NCI-H1105 (cell line): ENCODE data around the gene TCF15.
"Not testable (repeated sequence)": the region's sequence is repeated elsewhere in the genome, so short reads cannot be mapped to it uniquely, and the experiment has no call there.

ENCODE experiments used
- DNase-seq: peaks from one replicate; lab custom pipeline; 2025; lab: John Stamatoyannopoulos, UW

TCF15 gene

DNA sequence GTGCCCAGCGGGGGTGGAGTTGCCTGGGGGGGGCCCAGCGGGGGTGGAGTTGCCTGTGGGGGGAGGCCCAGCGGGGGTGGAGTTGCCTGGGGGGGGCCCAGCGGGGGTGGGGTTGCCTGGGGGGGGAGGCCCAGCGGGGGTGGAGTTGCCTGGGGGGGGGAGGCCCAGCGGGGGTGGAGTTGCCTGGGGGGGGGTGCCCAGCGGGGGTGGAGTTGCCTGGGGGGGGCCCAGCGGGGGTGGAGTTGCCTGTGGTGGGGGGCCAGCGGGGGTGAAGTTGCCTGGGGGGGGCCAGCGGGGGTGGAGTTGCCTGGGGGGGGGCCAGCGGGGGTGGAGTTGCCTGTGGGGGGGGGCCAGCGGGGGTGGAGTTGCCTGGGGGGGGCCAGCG is 31.9 kb upstream of the TCF15 start:
- DNase-seq: not testable (repeated sequence)

DNA sequence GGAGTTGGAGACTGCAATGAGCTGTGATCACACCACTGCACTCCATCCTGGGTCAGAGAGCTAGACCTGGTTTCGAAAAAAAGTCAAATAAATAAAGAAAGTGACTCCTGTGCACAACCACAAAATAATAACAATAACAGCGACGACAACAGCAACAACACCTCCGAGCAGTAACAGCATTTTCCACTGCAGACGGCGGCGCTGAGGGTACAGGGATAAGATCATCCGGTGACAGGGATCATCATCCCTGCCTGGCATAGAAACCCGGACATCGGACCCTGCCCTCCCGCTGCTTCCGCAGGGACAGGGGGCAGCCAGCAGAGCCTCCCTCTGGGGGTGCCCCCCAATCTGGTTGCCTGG is 31.4 kb upstream of the TCF15 start:
- no peak for DNase-seq

DNA sequence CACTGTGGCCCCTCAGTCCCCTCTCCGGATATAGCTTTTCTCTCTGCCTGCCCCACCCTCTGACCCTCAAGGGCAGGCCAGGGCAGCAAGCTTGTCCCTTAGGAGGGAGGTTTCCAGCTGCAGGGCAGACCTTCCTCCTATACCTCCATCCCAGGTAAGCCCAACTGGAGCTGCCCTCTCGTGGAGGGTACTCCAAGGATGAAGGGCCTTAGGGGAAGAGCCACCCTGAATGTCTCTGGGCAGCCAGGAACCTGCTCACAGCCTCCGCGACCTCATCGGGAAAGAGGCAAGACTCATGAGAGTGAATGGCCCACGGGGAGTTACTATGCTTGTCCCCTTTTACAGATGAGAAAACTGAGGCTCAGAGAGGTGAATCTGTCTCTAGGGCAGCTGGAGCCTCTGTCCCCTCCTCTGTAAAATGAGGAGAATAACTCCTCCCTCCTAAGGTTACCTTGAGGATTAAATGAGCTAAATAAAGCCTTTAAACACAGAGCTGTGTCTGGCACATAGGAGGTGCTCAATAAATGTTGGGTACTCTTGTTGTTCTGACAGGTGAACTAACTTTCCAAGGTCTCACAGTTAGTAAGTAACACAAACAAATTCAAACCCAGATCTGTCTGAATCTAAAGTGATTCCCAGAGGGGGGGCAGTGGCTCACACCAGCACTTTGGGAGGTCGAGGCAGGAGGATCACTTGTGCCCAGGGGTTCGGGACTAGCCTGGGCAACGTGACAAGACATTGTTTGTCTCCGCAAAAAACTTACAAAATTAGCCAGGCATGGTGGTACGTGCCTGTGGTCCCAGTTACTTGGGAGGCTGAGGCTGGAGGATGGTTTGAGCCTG is 30.8 kb upstream of the TCF15 start:
- no peak for DNase-seq

DNA sequence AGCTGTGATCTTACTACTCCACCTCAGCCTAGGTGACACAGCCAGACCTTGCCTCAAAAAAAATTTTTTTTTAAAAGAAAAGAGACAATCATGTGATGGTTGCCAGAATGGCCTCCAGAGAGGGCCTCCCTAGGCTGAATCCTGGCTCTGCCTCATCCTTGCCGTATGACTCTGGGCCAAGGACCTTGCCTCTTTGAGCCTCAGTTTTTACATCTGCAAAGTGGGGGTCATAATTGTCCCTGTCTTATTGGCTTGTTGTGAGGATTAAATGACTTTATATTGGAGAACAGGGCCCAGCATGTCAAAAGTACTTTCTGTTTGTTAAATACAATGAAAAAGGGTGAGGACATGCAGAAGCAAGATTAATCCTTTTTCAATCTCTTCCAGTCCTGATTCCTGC is 28.5 kb upstream of the TCF15 start:
- no peak for DNase-seq

DNA sequence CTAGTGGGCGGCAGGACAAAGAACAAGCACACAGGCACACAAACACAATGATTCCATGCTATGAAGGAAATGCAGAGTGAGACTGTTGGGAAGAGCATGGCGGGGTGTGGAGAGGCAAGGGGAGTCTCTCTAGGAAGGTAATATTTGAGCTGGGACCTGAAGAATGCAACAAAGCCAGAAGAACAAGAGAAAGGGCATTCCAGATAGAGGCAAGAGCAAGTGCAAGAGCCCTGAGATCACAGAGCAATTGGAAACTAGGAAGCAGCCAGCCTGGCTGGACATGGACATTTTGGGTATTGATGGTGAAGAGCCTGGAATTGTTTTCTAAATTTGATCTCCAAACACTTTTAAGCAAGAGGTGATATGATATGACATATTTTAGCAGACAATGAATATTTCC is 27.4 kb upstream of the TCF15 start:
- DNase-seq: no peak

DNA sequence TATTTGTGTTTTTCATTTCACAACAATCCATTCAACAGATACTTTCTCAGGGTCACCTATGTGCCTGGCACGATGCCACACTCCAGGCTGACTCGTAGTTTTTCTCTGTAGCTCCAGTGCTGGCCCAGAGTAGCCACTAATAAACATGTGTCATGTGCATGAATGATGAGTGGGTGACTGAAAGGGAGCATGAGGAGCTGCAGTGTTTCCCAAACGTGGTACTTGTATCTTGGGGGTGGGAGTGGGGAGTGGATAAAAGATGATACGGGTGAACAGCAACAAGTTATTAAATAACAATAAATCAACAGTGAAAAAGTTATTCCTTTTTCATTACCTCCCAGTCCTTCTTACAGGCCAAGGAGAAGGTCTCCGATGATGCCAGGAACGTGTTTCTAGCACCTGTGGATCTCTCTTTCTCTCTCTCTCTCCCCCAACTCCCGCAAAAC is 25.8 kb upstream of the TCF15 start:
- no peak for DNase-seq

DNA sequence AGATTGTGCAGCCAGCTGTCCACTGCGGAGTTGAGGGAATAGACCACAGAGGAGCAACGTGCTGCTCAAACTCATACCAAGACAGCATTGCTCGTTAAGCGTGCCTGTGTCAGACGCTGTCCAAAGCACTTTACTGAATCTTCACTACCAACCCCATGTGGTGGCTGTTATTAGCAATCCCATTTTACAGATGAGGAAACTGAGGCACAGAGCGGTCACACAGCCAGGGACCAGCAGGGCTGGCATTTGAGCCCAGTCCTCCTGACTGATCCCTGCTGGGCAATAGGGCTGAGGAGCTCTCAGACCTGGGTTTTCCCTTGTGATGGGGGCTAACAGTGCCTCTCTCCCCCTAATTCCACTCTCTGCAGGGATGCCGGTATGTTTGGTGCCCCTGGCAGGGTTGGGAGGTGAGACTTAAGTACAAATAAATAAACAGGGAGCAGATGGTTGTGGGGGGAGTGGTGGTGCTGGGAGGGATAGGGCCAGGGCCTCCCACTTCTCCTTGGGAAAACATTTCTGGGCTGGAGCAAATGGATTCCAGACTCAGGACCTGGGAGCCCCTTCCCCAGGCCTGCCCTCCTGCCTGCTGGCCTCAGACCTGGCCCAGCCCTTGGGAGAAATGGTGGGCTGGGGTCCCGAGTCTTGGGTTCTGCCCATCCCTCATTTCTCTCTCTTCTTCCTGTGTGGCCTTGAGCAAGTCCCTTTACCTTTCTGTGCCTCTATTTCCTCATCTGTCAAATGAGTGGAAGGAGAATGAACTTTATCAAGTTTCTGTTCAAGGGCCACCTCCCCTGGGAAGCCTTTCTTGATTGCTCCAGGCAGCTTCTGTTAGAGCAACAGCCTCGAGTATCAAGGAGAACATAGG is 25.2 kb upstream of the TCF15 start:
- no peak for DNase-seq

DNA sequence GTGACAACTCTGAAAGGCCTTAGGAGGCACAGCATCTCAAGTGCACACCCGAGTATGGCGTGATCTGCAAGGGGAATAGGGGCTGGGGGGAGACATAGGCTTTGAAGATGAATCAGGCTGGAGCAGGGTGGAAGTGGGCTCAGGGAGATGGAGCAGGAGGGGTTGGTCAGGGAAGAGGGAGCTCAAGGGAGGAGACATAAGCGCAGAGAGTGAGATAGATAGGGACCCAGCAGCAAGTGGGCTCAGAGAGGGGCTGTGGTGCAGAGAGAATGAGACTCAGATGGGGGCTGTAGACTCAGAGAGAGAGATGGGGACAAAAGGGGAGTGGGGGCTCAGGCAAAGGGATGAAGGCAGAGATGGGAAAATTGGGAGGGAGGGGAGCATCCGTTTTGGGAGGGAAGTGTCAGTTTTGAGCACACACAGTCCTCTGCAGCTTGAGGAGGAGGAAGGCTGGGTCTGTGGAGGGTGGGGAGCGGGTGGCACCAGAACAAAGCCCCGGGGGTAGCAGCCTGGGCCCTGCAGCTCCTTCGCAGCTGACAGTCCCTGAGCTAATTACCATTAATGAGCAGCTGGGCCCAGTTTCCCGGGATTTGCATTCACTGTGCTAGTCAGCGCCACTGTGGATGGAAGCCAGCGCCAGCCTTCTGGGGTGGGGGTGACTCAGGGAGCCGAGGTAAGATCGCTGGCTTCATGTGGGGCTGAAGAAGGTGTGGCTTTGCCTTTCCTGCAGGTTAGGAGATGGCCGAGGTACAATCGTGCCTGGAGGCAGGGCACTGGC is 24.2 kb upstream of the TCF15 start:
- DNase-seq: peak; percentile 50

DNA sequence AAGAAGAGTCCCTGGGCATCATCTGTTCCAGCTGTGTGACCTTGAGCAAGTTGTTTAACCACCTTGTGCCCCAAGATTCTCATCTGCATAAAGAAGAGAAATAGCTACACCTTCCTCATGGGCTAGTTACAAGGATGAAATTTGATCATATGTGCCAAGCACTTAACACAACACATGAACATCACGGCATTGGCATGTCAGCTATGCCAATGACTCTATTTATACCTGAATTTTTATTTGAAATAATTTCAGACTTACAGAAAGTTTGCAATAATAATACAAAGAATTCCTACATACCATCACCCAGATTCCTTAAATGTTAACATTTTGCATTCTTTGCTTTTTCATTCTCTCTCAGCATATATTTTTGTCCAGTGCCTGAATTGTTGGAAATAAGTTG is 21.0 kb upstream of the TCF15 start:
- no peak for DNase-seq

DNA sequence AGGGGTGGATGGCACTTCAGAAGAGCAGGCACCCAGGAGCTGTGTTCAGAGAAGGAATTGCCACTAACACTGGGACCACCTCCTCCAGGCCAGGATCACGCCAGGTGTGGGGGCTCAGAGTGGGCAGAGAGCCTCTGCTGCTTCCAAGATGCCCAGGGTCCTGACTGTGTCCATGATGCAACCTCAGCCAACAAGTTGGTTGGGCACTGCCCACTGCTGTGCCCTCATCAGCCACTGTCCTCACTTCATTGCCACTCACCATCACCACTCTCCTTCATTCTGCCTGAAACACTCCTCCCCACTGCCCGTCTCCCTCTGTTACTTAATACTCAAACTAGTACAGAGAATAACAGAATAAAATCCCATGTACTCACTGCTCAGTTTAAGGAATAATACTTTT is 16.5 kb upstream of the TCF15 start:
- no peak for DNase-seq

DNA sequence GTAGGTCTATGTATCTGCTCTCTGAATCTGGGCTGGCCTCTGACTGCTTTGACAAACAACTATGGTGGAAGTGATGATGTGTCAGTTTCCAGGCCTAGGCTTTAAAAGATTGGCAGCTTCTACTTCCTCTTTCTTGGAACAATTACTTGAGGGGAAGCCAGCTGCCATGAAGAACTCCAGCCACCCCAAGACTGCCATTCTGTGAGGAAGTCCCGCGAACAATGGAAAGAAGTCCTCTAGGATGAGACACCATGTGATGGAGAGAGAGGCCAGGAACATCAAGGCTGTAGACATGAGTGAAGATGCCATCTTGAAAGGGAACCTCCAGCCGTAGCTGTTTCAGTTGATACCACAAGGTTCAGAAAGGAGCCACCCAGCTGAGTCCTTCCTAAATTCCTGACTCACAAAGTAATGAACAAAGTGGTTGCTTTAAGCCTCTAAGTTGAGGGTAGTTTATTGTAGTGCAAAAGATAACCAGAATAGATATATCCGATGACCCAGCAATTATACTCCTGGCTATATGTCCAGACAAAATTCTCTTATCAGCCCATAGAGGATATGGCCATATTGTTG is 15.3 kb upstream of the TCF15 start:
- no peak for DNase-seq

DNA sequence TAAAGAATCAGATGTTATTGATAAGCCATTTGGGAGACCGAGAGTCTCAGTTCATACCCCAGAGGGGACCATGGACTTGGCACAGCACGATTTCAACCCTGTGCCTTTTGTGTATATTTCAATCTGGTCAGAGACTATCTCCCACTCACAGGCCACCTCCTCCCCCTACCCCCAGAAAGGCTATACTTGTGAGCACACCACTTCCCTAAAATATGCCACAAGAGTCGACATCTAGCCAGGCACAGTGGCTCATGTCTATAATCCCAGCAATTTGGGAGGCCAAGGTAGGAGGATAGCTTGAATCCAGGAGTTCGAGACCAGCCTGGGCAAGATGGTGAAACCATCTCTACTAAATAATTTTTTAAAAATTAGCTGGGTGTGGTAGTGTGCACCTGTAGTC is 13.6 kb upstream of the TCF15 start:
- DNase-seq: no peak

DNA sequence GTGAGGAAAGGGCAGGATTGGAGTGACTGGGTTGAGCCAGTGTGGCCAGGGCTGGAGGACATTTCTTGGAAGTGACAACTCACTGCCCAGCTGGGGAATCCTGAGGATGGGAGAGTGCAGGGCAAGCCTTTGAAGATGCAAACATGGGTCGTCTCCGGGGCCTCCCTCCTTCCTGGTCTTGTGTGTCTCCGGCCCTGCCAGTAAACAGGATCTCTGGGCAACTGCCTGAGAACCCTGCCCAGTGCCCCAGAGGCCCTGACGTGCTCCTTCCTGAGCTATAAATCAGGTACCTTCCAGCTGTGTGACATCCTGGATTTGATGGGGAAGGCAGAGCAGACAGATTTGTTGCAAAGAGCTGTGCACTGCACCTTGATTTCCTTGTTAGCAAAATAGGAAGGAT is 12.9 kb upstream of the TCF15 start:
- no peak for DNase-seq

DNA sequence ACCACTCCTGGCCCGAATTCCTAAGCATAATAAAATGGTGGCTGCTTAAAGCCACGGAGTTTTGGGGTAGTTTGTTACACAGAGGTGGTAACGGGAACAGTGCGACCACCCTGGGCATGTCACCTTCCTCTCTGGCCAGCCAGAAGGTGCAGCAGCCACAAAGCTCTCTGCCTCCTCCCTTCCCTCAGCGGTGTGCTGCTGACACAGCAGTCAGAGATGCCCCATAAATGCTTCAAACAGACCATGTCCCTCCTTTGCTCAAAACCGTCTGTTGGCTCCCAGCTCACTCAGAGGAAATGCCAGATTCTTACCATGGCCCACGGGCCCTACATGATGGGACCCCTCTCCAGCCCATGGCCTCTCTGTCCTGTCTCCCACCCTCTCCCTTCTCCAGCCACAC is 12.1 kb upstream of the TCF15 start:
- DNase-seq: no peak

DNA sequence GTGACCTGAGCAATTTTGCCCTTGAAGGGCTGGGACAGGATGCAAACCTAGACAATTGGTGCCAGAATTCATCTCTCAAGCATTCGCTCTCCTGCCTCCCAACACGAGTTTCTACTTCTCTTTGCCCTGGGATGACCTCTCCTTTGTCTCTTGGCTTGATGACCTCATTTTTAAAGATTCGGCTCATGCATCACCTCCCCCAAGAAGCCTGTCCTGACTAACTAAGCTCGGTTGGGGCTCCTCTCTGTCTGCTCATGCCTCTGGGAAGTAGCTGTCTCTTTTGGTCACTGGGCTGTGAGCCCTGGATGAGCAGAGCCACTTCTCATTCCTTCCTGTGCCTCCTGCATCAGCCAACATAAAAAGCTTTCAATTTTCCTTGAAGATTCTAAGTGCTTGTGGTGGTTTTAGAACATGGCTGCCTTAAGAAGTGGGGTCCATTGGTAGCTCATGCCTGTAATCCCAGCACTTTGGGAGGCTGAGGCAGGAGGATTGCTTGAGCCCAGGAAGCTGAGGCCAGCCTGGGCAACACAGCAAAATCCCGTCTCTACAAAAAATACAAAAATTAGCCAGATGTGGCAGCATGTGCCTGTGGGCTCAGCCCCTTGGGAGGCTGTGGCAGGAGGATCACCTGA is 11.1 kb upstream of the TCF15 start:
- no peak for DNase-seq

DNA sequence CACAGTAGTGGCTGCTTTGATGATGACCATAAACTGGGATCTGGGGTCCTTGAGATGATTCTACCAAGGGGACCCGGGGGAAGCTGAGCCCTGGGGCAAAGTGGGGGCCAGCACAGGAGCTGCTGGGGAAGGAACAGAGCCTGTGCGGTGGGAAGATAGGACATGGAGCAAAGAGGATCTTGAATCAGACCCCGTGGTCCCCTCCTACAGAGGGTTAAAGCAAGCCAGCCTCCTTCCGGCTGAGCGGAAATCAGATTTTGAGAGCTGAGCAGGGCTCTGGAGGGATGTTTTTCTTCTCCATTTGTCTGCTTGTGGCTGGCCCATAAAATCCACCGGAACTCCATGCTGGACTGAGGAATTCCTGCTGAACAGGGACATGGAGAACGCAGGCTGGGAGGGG is 10.1 kb upstream of the TCF15 start:
- no peak for DNase-seq

DNA sequence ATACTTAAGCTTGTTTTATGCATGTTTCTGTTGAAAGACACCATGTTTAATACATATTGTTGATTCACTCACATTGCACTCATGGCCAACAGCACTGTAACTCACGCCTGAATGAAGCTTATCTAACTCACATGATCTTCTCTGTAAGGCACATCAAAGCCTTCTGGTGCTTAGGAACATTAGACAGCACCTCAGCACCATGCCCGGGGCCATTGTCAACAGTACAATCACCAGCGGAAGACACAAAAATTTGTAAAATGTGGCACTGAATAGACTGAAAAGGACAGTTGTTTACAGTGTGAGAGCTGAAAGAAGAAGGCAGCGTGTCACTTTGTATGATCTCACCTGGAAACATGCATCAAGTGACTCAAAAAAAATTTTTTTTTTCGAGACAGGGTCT is 8.9 kb upstream of the TCF15 start:
- DNase-seq: no peak

DNA sequence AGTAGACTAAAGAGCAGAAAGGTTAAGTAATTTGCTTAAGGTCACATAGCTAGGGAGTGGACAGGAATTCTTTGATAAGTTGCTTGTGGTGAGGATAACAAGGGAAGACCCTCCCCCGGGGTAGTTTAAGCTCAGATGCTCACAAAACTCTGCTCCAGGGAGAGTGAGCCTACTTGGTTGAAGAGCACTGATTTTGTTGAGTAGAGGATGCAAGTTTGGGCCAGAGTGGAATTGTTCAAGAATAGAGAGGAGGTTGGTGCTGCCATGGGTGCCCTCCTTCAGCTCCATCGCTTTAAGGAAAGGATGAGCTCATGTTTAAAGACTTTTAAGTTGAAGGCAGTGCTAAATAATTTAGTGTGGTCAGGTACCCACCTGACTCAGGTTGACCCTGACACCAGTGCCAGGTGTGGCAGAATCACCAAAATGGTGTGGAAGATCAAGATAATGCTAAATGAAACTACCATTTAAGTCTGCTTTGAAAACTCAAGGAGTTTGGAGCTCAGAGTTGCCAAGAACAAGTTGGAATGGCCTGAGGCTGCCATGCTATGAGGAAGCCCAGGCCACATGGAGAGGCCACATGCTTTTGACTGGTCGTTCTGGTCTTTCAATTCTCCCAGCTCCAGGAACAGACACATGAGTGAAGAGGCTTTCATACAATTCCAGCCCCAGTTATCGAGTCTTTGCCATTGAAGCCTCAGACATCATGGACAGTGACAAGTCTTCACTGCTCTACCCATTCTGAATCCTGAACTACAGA is 8.0 kb upstream of the TCF15 start:
- DNase-seq: no peak

DNA sequence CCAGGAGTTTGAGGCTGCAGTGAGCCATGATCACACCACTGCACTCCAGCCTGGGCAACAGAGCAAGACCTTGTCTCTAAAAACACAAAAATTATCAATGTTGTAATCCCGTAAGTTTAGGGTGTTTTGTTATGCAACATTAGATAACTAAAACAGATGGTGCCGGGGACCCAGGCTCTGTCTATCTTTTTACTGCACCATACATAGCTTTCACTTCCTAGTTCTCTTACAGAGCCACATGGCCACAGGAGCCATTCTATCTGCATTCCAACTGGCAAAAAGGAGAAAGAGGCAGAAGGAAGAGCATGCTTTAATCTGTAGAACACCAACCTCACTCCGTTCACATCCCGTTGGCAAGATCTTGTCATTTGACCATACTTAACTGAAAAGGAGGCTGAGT is 5.4 kb upstream of the TCF15 start:
- no peak for DNase-seq

DNA sequence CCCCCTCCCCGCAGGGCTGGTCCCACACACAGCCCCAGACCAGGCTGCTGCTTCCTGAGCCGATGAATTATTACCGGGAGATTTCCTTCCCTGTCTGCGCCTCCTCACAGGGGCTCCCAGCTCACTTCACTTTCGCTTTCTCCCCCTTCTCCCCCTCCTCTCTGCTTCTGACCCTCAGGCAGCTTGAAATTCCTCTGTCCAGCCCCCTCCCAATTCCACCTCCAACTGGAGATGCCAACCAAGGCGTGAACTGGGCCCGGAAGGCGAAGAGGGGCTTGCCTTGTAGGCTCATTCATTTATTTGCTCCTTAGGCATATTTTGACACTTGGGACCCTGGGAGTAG is 1.7 kb upstream of the TCF15 start:
- DNase-seq: no peak
